Stimulated activated CD8-positive, alpha-beta memory T cell treated with anti-CD3 and anti-CD28 coated beads, Interleukin-7, amount 100 ng/mL, for 4 hours (primary cell): ENCODE data around the gene GRIFIN.

Source experiments
- DNase-seq, 2 donors: peaks; one replicate each; pipeline ENCODE4 v3.0.0-alpha.2; 2020; ENCODE audit warnings: low read depth in 2 of 2

Gene GRIFIN

DNA sequence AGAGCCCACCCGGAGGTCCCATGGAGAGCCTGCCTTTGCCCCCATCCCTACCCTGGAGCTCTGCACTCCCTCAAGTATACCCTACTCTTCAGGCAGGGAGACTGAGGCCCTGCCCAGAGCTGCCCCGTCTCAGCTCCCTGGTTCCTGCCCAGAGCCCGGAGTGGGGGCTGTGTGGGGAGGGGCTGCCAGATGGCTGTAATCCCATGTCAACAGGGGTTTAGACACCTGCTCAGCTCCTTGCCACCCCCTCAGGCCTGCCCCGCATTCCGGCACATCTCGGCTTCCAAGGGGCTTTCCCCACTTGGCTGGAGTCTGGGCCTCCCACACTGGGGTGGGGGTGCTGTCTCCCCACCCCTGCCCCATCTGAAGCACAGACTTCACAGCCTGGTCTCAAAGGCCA lies 22.5 kb upstream of the GRIFIN start:
- DNase-seq: no peak

DNA sequence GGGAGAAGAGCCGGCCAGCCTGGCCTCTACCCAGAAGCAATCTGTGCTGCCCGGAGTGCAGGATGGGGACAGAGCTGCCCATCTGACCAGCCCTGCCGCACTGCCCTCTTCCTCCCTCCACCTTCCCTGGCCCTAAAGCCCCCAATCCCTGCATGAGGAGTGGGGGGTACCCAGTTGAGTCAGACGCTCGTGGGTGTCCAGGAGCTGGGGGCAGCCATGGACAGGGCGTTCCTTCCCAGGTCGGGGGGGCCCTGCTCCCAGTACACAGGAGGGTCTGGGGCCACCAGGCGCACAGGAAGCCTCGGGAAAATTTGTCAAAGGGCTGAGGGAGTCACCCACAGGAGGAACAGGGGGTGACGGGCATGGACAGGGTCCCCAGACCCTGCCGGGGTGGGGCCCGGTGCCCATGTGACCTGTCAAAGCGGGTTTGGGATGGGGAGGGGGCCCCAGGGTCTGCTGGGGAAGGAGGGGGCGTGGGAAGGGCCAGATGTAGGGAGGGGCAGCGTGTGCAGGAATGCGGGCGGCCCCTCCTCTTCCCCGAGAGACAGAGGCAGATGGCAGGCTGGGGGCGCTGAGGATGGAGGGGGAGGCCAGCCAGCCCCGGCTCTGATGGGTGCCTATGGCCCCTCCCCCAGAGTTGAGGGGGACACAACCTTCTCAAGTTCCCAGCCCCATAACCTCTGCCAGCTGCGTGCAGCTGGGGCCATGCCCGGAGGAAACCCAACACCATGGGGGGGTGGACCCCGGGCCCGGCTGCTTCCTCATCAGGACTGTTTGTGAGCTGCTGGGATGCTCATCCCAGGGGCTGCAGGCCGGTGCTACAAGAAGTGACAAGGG lies 21.5 kb upstream of the GRIFIN start:
- DNase-seq: no peak

DNA sequence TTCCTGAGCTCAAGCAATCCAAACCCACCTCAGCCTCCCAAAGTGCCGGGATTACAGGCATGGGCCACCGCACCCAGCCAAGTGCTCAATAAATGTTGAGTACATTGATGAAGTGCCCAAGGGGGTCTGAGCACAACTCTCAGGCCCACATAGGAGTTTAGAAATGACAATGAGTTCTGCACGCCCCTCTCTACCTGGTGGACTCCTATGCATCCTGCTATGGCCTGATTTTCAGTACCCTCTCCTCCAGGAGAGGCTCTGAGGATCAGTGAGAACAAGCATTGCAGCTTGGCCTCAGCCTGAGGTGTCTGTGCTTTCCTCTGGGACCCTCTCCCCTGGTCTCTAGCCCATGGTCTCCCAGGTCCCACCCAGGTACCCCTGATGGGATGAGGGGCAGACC lies 20.9 kb upstream of the GRIFIN start:
- DNase-seq: no peak

DNA sequence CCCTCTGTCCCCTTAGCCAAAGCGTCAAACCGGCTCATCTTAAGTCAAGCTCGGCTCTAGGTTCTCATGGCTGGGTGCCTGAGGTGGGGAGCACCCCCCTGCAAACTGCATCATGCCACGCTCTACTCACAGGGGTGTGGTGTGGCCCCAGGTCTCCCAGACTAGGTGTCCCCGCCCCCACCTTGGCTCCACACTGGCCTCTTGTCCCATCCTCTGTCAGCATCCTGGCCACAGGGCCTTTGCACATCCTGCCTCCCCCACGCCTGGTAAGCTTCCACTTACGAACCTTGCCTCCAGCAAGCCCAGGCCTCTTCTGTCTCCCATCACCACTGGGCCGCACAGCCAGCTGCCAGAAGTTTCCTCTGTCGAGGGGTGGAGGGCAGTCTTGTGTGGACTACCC lies 20.2 kb upstream of the GRIFIN start:
- no peak for DNase-seq

DNA sequence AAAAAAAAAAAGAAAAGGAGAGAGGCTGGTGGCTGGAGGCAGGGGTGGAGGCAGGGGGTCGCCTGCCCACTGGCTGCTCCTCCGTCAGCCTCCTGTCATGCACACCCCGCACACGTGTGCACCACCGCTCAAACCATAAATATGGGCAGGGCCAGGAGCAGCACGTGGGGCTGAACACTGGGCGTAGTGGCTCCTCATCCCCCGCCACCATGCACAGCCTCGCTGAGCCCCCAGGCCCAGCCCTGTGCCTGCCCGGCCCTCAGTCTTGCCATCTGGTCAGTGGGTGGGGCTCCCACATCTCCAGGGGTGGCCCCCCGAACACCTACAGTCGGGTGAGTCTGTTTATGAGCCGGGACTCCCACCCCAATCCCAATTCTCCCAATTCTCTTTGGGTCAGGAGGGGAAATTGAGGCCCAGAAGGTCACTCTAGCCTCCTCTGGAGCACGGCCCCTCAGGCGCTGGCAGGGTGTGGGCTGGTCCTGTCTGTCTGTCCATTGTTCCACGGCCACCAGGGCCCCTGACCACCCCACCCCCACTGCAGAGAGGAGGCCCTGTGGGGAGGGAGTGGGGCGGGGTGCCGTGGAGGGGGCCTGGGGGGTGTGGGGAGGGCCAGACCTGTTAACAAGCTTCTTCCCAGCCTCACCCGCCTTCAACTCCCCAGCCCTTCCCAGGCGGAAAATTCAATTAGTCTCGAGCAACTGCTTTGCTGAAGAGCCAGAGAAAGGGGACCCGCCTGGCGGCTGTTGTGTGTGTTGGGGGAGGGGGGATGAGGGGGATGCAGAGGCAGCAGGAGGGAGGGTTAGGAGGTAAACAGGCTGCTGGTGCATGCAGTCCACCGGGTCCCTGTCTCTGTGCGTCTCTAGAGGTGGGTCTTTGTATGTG lies 19.5 kb upstream of the GRIFIN start:
- DNase-seq: no peak

DNA sequence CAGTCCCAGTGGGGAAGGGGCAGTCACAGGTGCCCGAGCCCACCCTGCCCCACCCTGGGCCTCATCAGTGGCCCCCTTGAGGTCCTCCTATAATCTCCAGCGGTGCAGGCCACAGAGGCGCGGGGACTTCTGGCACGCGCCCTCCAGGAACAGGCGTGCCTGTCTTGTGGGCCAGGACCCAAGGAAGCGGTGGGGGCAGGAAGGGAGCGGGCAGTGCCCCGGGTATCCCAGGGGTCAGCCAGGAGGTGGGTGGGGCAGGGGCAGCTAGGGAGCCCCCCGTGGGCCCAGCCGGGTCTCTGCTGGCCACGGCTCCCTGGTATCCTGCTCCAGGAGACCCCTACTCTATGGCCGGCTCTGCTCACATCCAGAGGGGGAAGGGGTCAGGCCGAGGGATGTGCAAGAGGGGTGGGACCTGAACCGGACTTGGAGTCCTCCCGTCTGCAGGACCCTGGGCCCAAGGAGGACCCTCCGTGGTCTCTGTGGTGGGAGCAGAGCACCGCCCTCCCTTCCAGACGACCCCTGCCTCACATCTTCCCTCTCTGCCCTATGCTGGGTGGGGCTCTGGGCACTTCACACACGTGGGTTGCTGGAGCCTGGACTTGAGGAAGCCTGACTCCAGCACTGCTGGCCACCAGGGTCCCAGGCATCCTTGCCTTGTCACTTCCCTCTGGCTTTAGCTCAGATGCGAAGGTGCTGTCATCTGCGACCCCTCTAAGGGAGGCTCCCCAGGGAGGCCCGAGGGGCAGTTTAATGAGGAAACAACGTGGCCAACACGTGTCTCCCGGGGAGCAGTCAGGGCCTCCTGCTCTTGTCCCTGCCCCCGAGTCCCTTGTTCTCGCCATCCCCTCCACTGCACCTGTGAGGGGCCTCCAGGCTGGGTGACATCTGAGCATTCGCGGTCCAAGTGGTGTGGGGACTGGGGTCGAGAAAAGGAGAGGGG lies 18.3 kb upstream of the GRIFIN start:
- DNase-seq: no peak

GRCh38 chr7:2493205-2494164 lies 17.3 kb upstream of the GRIFIN start:
- DNase-seq: no peak

- no peak for DNase-seq
Measured at GRCh38 chr7:2492038-2492437, 15.8 kb upstream of the GRIFIN start.

DNA sequence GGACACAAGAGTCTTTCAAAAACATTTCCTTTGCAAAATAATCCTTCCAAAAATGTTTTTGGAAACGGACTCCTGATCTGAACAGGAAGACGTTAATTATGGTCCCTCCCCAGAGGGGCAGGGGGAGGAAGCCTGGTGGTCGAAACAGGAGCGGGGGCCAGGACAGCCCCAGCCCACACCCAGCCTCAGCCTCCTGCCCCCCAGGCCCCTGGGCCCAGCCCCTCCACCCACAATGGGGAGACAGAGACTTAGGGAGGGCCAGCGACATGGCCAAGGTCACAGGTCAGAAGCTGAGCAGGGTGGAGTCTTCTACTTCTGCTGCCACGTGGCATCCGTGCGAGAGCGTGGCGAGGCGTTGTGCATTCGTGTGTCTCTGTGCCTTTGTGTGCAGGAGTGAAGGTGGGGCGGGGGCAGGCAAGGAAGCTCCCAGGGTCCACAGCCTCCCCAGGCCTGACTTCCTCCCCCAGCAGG lies 14.0 kb upstream of the GRIFIN start:
- DNase-seq: no peak

DNA sequence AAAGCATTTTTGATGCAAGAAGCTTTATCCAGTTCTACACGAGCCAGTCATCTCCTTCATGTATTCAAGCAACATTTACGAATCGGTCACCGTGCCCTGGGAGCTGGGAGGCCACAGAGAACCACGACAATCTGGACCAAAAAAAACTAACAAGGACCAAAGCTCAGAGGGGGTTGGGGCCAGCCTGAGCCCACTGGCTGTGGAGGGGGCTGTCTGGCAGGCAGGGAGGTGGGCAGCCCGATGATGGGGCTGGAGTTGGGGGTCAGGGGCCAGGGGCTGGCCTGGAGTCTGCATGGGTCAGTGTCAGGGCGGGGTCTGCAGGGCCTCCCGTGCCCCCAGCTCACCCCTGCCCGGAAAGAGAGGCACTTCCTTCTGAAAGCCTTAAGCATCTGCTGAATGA lies 12.5 kb upstream of the GRIFIN start:
- DNase-seq: no peak

DNA sequence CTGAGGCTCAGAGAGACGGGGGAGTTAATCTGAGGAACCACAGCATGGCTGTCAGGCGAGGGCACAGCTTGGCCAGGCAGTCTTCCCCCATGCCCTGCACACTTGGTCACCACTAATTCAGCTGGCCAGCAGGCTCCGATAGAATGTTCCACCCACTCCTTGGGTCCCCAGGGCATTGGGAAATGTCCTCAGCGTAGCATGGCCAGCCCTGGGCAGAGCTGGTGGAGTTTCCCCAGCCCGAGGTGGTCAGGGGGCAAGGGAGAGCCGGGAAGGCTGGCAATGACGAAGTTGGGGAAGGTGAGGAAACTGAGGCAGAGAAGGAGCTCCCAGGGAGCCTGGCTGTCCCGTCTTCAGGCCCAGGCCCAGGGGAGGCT lies 12.1 kb upstream of the GRIFIN start:
- no peak for DNase-seq

- DNase-seq: no peak
Measured at GRCh38 chr7:2487586-2488271, 11.5 kb upstream of the GRIFIN start.

DNA sequence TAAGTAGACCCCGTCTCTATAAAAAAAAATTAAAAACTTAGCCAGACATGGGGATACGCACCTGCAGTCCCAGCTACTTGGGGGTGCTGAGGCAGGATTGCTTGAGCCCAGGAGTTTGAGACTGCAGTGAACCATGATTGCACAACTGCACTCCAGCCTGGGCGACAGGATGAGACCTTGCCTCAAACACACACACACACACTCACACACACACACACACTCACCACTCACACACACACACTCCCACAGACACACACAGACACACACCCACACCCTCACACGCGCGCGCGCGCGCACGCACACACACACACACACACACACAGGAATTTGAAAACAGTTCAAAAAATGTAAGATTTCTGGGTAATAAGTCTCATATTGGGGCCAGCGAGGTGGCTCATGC lies 8.7 kb upstream of the GRIFIN start:
- DNase-seq: no peak

GRCh38 chr7:2483494-2483893 lies 7.3 kb upstream of the GRIFIN start:
- DNase-seq: no peak

DNA sequence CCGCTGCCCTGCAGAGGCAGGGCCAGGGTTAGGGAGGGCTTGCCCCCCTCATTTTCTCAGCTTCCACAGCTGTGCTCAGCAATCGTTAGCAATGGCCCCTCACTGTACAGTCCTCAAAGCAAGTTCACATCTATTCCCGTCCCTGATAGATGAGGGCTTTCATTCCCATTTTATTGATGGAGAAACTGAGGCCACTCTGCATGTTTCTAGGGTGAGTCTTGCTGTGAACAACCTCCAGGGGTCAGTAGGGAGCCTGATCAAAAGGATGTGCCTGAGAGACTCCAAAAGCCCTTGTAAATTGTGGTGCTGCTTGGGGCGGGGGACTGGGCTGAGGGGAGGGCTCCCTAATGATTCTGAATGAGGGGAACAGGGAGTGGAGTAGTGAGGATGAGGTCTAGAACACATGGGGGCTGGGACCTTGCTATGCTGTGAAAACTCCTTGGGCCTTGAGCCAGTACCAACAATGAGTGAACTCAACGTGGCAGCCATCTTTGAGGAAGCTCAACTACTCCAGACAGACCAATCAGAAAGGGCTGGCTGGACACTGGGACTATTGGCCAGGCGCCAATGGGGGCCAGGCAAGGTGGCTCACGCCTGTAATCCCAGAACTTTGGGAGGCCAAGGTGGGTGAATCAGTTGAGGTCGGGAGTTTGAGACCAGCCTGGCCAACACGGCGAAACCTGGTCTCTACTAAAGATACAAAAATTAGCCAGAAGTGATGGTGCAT lies 6.7 kb upstream of the GRIFIN start:
- no peak for DNase-seq

- DNase-seq: no peak
Measured at GRCh38 chr7:2481195-2481594, 5.0 kb upstream of the GRIFIN start.

- DNase-seq: no peak
Measured at GRCh38 chr7:2480070-2480408, 3.8 kb upstream of the GRIFIN start.

- DNase-seq: no peak
Measured at GRCh38 chr7:2479276-2480069, 3.3 kb upstream of the GRIFIN start.

DNA sequence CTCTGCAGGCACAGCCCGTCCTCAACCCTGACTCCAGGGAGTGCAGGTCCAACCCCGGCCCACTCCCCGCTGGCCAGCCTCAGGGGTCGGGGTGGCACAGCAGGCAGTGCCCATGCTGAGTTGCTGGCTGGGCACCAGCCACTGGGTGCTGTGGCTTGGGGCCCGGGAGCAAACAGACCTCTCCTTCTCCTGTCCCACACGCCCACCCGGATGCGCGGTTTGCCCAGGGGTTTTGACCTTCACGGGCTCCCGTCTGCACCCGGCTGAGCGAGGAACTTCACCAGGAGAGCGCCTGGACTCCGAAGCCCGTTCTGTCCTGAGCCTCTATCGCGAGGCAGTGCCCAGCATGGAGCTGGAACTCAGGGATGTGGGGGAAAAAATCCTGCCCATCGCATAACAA lies 2.6 kb upstream of the GRIFIN start:
- DNase-seq: no peak
